LNCAP (cell line): ENCODE measurements around the gene KRT82.

Source experiments
- CTCF ChIP-seq: fragments of 450-650 bp; IDR thresholded peaks from 2 replicates; pipeline ENCODE4 v1.5.1; 2017; ENCODE audit warnings: mild to moderate bottlenecking

The KRT82 gene

GRCh38 chr12:52405922-52406385, at the start of gene KRT82:
KRT82 (minus strand) TSS chr12:52406335; CDS start chr12:52406277, 58 bp downstream.
- no peak for TF ChIP-seq CTCF

- TF ChIP-seq CTCF: no peak
These were observed 49.7 kb upstream of the KRT82 start for GRCh38 chr12:52455821-52456220.

GRCh38 chr12:52454411-52455201, 48.5 kb upstream of the KRT82 start:
- no peak for TF ChIP-seq CTCF

GRCh38 chr12:52452101-52452500, 46.0 kb upstream of the KRT82 start, which contains the start of gene KRT6B:
KRT6B (minus strand) TSS chr12:52452146; CDS start chr12:52452078, 68 bp downstream.
- no peak for TF ChIP-seq CTCF

- no peak for TF ChIP-seq CTCF
These were observed 42.1 kb upstream of the KRT82 start for GRCh38 chr12:52448228-52448627.

GRCh38 chr12:52446367-52447045, 40.4 kb upstream of the KRT82 start:
- TF ChIP-seq CTCF: no peak

- no peak for TF ChIP-seq CTCF
These were observed 39.7 kb upstream of the KRT82 start for GRCh38 chr12:52445876-52446275.
